HL-60 (cell line): ENCODE results near the gene OSBPL7.

Experiments
- DNase-seq, 2 experiments: peaks; one replicate each; pipeline ENCODE4 v3.0.0-alpha.2; 2010 to 2020; ENCODE audit warnings: low read depth in 1 of 2, low spot score in 1 of 2
- H3K27ac ChIP-seq: fragments of 250-450 bp; sonication (Bioruptor Pico); replicated peaks from 2 replicates; pipeline ENCODE4 v1.5.1; 2020; ENCODE audit warnings: mild to moderate bottlenecking, moderate library complexity
- H3K27me3 ChIP-seq: fragments of 250-450 bp; sonication (Bioruptor Pico); 2 replicates; pipeline ENCODE4 v1.5.1; 2021; ENCODE audit warnings: mild to moderate bottlenecking, moderate library complexity; ENCODE audit not compliant: insufficient read depth, poor library complexity, severe bottlenecking
- H3K4me3 ChIP-seq: replicated peaks from 2 replicates; pipeline ENCODE4 v1.5.1; 2011; ENCODE audit warnings: mild to moderate bottlenecking, control low read depth, low read length; ENCODE audit not compliant: insufficient read depth
- CTCF ChIP-seq: IDR thresholded peaks from one replicate; pipeline ENCODE4 v1.5.1; 2011; ENCODE audit warnings: low read length, control low read depth, inconsistent platforms; ENCODE audit not compliant: insufficient read depth
- GABPA ChIP-seq: IDR thresholded peaks from 2 replicates; pipeline ENCODE4 v1.6.1; 2012; ENCODE audit warnings: low read depth
- POLR2AphosphoS5 ChIP-seq: IDR thresholded peaks from 2 replicates; pipeline ENCODE4 v1.6.1; 2012; ENCODE audit warnings: low read depth
- REST ChIP-seq: IDR thresholded peaks from 2 replicates; pipeline ENCODE4 v1.6.1; 2012; ENCODE audit warnings: low read depth; ENCODE audit not compliant: insufficient replicate concordance
- SPI1 ChIP-seq: IDR thresholded peaks from 2 replicates; pipeline ENCODE4 v1.6.1; 2012; ENCODE audit warnings: low read depth, mild to moderate bottlenecking, borderline replicate concordance

Gene OSBPL7

GRCh38 chr17:47847341-47848197 is 26.0 kb upstream of the OSBPL7 start:
- peak; percentile 29 for TF ChIP-seq CTCF
- no peak for TF ChIP-seq REST
- no peak overlapping the region for H3K4me3 ChIP-seq
- DNase-seq = peak in 1 of 2 experiments; percentile 22
- H3K27ac ChIP-seq = no peak overlapping the region
- peaks cover 68% of the 10 kb centered on the region for H3K27me3 ChIP-seq

- TF ChIP-seq SPI1 = no peak
- no peak for TF ChIP-seq CTCF
- no peak for TF ChIP-seq REST
- no peak for TF ChIP-seq POLR2AphosphoS5
- TF ChIP-seq GABPA = no peak
- DNase-seq = no peak
- H3K27ac ChIP-seq = no peak overlapping the region
- H3K4me3 ChIP-seq = no peak overlapping the region
- peaks cover 60% of the 10 kb centered on the region for H3K27me3 ChIP-seq
These were observed 25.2 kb upstream of the OSBPL7 start for GRCh38 chr17:47846716-47847340.

- TF ChIP-seq CTCF (no peak), REST (no peak), SPI1 (no peak), POLR2AphosphoS5 (no peak), GABPA (no peak)
- Histone ChIP-seq H3K27ac (no peak overlapping the region), H3K27me3 (peaks cover 49% of the 10 kb centered on the region), H3K4me3 (no peak overlapping the region)
- no peak for DNase-seq
These were observed 24.1 kb upstream of the OSBPL7 start for GRCh38 chr17:47845716-47846075.
